ENCODE measurements around the gene FBXO9. TPM values are rescaled to one million over a fixed set of nuclear protein-coding genes. Genes with fewer than 3 reads are reported as not detected.

The FBXO9 gene
- total and polyA plus RNA-seq, 2 of the 8 experiments (the other 6 are each of a cell fraction or from before 2014, with no cell fraction given) = 41.3 to 50.9 TPM

DNA sequence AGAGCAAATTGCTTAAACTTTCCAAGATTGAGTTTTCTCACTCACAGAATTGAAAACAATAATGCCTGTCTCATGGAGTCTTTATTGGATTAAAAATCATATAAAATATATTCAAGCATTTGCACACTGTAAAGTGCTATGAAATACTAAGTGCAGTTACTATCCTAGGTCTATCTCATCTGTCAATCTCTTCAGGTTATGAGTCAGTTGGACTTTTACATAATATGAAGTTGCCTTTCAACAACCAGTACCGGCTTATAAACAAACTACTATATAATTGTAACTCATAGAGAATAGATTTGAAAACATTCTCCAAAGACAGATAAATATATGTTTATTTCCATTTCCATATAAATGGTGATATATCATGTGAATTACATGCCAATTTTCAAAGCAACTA is 49.7 kb upstream of the FBXO9 start:
- H4K91ac ChIP-seq (replicated peaks; ENCODE audit: insufficient read length, low read length) = no peak overlapping the region
- no peaks in the 10 kb centered on the region for H3K23me2 ChIP-seq (ENCODE audit: low read depth, low read length)
- H3K27ac ChIP-seq (ENCODE audit: low read depth, low read length) = no peak overlapping the region
- H4K8ac ChIP-seq (ENCODE audit: extremely low read depth, insufficient read depth, low read length) = no peak overlapping the region
- DNase-seq (ENCODE audit: low read depth in 1 of 2, low spot score in 2 of 2) (no peak), FAIRE-seq (no peak)
- no peak overlapping the region for H2BK20ac ChIP-seq (ENCODE audit: low read length)
- H2BK15ac ChIP-seq (ENCODE audit: low read length) = no peak overlapping the region
- no peak overlapping the region for H2BK12ac ChIP-seq (ENCODE audit: low read depth, low read length)
- H3K36me3 ChIP-seq (ENCODE audit: control insufficient read depth in 2 of 4, insufficient read depth in 4 of 4, low read length in 3 of 4) = peaks cover 2 to 26% (median 8%) of the 10 kb centered on the region in 4 experiments; a peak in 6 of 8 replicates
- no peak overlapping the region for H3K18ac ChIP-seq (ENCODE audit: extremely low read depth, low read length)
- H4K5ac ChIP-seq (ENCODE audit: insufficient read length, low read depth, low read length) = no peak overlapping the region
- H3K4me1 ChIP-seq (replicated peaks in 1 of 4; ENCODE audit: control insufficient read depth in 3 of 4, insufficient read depth in 4 of 4, low read length in 3 of 4) = no peaks in the 10 kb centered on the region
- peaks cover 0 to 2% of the 10 kb centered on the region in 2 experiments for H4K20me1 ChIP-seq (replicated peaks in 1 of 2; ENCODE audit: control insufficient read depth in 1 of 2, insufficient read depth in 2 of 2, low read length in 2 of 2)
- H2AK5ac ChIP-seq (ENCODE audit: low read depth, low read length) = no peak overlapping the region
- no peak overlapping the region for H3K4me3 ChIP-seq (ENCODE audit: extremely low read depth in 1 of 4, insufficient read depth in 2 of 4, low read depth in 3 of 4, low read length in 4 of 4)
- no peak overlapping the region for H3K56ac ChIP-seq (replicated peaks; ENCODE audit: insufficient read length, low read depth, low read length)
- no peak overlapping the region for H2BK5ac ChIP-seq (ENCODE audit: low read depth, low read length)
- no peak overlapping the region for H2AFZ ChIP-seq (ENCODE audit: low read length)
- H3K27me3 ChIP-seq (replicated peaks in 1 of 4; ENCODE audit: control insufficient read depth in 3 of 4, extremely low read depth in 1 of 4, insufficient read depth in 3 of 4, low read length in 3 of 4) = no peaks in the 10 kb centered on the region
- CTCF ChIA-PET (ENCODE audit: partially characterized antibody) = interaction anchor here (1.5 kb wide), 1 partner anchor 31 kb away, joined by 3 read pairs; no protein-coding TSS in a partner anchor
- WGBS, 2 experiments (ENCODE audit: extremely low coverage in 1 of 2, insufficient coverage in 1 of 2, insufficient read length in 1 of 2, insufficient replicate concordance in 2 of 2, low coverage in 1 of 2, low lambda C conversion rate in 2 of 2, missing lambda C conversion rate in 1 of 2) = 97% methylated on average over 1 of the region's 1 CpG; no CpG with 5 or more reads in 1 of the 2 experiments
- no peaks in the 10 kb centered on the region for H3K79me1 ChIP-seq (ENCODE audit: low read depth, low read length)
- TF ChIP-seq, protein P1, sequence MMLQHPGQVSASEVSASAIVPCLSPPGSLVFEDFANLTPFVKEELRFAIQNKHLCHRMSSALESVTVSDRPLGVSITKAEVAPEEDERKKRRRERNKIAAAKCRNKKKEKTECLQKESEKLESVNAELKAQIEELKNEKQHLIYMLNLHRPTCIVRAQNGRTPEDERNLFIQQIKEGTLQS (IDR thresholded peaks at IDR 0.05; ENCODE audit: insufficient read depth, low read depth, low read length) = no peak
- TF ChIP-seq JUND (IDR thresholded peaks at IDR 0.05; ENCODE audit: low read length) = no peak
- TF ChIP-seq RFX5 (IDR thresholded peaks at IDR 0.05; ENCODE audit: borderline replicate concordance, low read depth, low read length) = no peak
- no peaks in the 10 kb centered on the region for H3K9me3 ChIP-seq (ENCODE audit: insufficient read depth in 2 of 2, low read depth in 1 of 2, low read length in 1 of 2)
- H3K4ac ChIP-seq (replicated peaks; ENCODE audit: insufficient read length, low read depth, low read length) = no peak overlapping the region
- H3K14ac ChIP-seq (ENCODE audit: insufficient read length) = no peak overlapping the region
- H3K79me2 ChIP-seq (ENCODE audit: control insufficient read depth in 1 of 2, insufficient read depth in 2 of 2, low read length in 2 of 2) = no peaks in the 10 kb centered on the region
- no peak overlapping the region for H3K9ac ChIP-seq (replicated peaks in 1 of 4; ENCODE audit: extremely low read depth in 1 of 4, low read depth in 3 of 4, low read length in 3 of 4)
- H3K4me2 ChIP-seq (ENCODE audit: insufficient read depth in 1 of 2, low read depth in 2 of 2, low read length in 2 of 2) = no peak overlapping the region
- no peak overlapping the region for H3K23ac ChIP-seq (ENCODE audit: insufficient read length)
- H2BK120ac ChIP-seq (replicated peaks; ENCODE audit: low read depth, low read length) = no peak overlapping the region
- POLR2A ChIA-PET (ENCODE audit: partially characterized antibody) = no interaction called here
